OCI-LY3 (cell line): ENCODE data around the gene L3MBTL1.

Experiments
- H2AFZ ChIP-seq: fragments of 200-600, 300-600 bp; shearing (Covaris generic); 2 replicates; pipeline ENCODE4 v1.6.0; 2014; ENCODE audit warnings: antibody characterized with exemption, low read depth, low read length
- H3K27ac ChIP-seq: fragments of 200-600, 300-600 bp; sonication (generic); 2 replicates; pipeline ENCODE4 v1.5.1; 2014; ENCODE audit warnings: mild to moderate bottlenecking, low read length, moderate library complexity, mixed read lengths
- H3K27me3 ChIP-seq: fragments of 200-600, 300-600 bp; sonication (generic); 2 replicates; pipeline ENCODE4 v1.6.1; 2014; ENCODE audit warnings: low read depth, low read length, mixed read lengths
- H3K36me3 ChIP-seq: fragments of 200-600, 300-600 bp; sonication (generic); replicated peaks from 2 replicates; pipeline ENCODE3; 2014; ENCODE audit warnings: low read depth, low read length, mixed read lengths
- H3K4me1 ChIP-seq: fragments of 300-600, 200-600 bp; sonication (generic); 2 replicates; pipeline ENCODE4 v1.6.1; 2014; ENCODE audit warnings: low read length, mixed read lengths
- H3K4me2 ChIP-seq: fragments of 200-600, 300-600 bp; sonication (generic); 2 replicates; pipeline ENCODE4 v1.6.1; 2014; ENCODE audit warnings: low read length, mixed read lengths
- H3K4me3 ChIP-seq: fragments of 300-600, 200-600 bp; sonication (generic); 2 replicates; pipeline ENCODE4 v1.5.1; 2014; ENCODE audit warnings: antibody characterized with exemption, mild to moderate bottlenecking, low read length, moderate library complexity
- H3K79me2 ChIP-seq: fragments of 300-600, 200-600 bp; shearing (Covaris generic); 2 replicates; pipeline ENCODE4 v1.6.1; 2014; ENCODE audit warnings: mild to moderate bottlenecking, low read length, mixed read lengths
- H3K9ac ChIP-seq: fragments of 300-600, 200-600 bp; shearing (Covaris generic); 2 replicates; pipeline ENCODE4 v1.6.0; 2014; ENCODE audit warnings: mild to moderate bottlenecking, low read length, moderate library complexity
- H3K9me3 ChIP-seq: fragments of 200-600, 300-600 bp; shearing (Covaris generic); 2 replicates; pipeline ENCODE4 v1.6.1; 2014; ENCODE audit warnings: low read length, mixed read lengths; ENCODE audit not compliant: insufficient read depth
- H4K20me1 ChIP-seq: fragments of 200-600, 300-600 bp; sonication (generic); 2 replicates; pipeline ENCODE4 v1.6.1; 2016; ENCODE audit warnings: low read length, mixed read lengths; ENCODE audit not compliant: insufficient read depth
- EZH2phosphoT487 ChIP-seq: fragments of 200-600 bp; shearing (Covaris generic); IDR thresholded peaks from 2 replicates; pipeline ENCODE4 v1.6.1; 2018; ENCODE audit warnings: antibody characterized with exemption, mixed run types, low read depth
- TF ChIP-seq, protein P1 (sequence below): fragments of 200-600, 300-600 bp; sonication (generic); IDR thresholded peaks from 2 replicates; pipeline ENCODE4 v1.5.1; 2014; ENCODE audit warnings: antibody characterized with exemption, low read length, low read depth

L3MBTL1 gene

DNA sequence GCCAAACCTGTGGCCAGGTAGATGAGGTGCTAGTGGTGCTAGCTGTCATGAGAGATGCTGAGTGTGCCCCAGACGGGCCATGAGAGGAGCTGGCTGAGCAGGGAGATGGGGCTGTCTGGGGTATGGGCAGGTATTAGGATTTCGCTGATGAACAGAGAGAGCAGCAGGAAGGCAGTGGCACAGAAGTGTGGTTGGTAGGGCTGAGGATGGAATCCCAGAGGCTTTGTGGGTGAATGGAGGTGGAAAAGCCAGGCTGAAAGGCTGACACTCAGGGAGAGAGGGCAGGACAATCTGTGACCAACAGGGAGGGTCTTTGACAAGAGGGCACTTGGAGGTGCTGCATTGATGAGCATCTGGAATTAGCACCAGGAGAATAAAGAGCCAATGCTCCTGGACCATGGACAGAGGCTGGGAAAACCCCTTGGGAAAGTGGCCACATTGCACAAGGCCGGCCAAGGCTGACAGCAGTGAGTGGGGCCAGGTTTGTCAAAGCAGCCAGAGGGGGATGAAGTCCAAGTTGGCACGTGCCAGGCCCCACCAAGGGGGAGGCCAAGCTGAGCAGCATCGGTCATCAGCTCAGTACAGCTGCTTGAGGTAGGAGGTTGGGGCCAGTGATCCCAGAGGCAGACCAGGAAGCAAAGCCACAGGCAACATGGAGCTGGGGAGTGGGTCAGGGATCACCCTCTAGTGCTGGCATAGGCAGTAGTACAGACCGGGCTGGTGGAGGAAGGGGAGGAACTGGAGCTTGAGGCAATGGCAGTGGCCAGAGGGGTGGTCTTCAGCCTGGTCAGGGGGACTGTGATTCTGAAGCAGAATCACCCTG is 31.6 kb downstream of the L3MBTL1 start:
- H3K4me1 ChIP-seq: peaks cover 4% of the 10 kb centered on the region; the same call in 1 of the 2 replicates
- no peak overlapping the region for H3K27ac ChIP-seq
- no peaks in the 10 kb centered on the region for H3K9me3 ChIP-seq
- H3K27me3 ChIP-seq: no peaks in the 10 kb centered on the region
- H3K9ac ChIP-seq: no peak overlapping the region
- no peaks in the 10 kb centered on the region for H3K36me3 ChIP-seq
- H4K20me1 ChIP-seq: no peaks in the 10 kb centered on the region
- no peaks in the 10 kb centered on the region for H3K79me2 ChIP-seq
- TF ChIP-seq, protein P1, sequence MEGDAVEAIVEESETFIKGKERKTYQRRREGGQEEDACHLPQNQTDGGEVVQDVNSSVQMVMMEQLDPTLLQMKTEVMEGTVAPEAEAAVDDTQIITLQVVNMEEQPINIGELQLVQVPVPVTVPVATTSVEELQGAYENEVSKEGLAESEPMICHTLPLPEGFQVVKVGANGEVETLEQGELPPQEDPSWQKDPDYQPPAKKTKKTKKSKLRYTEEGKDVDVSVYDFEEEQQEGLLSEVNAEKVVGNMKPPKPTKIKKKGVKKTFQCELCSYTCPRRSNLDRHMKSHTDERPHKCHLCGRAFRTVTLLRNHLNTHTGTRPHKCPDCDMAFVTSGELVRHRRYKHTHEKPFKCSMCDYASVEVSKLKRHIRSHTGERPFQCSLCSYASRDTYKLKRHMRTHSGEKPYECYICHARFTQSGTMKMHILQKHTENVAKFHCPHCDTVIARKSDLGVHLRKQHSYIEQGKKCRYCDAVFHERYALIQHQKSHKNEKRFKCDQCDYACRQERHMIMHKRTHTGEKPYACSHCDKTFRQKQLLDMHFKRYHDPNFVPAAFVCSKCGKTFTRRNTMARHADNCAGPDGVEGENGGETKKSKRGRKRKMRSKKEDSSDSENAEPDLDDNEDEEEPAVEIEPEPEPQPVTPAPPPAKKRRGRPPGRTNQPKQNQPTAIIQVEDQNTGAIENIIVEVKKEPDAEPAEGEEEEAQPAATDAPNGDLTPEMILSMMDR: no peak
- no peak for TF ChIP-seq EZH2phosphoT487
- H2AFZ ChIP-seq: no peak overlapping the region
- no peak overlapping the region for H3K4me3 ChIP-seq
- no peak overlapping the region for H3K4me2 ChIP-seq

DNA sequence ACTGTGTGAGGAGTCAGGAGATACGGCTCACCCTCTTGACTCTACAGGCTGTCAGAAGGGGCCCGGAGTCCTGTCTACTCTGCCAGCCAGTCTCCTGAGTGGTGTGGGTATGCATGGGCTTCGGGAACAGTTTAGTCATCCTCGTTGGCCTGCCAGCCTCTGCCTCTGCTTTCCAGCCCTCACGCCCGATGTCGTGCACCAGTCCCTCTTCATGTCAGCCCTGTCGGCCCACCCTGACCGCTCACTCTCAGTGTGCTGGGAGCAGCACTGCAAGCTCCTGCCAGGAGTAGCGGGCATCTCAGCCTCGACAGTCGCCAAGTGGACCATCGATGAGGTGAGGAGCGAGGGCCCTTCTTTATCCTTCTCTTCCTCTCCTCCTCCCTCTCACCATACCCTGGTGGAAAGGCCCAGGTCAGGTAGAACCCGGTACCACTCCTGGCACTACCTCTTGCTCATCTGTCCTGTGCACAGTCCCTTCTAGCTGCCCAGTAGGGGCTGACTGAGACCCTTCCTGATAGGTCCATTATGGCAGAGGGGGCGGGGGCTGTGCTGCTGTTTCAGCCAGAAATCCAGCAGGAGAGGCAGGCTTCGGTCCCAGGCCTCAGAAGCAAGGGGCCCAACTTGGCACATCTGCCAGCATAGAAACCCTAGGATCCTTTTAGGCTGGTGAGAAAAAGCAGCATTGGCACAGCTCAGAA is 32.6 kb downstream of the L3MBTL1 start:
- no peaks in the 10 kb centered on the region for H4K20me1 ChIP-seq
- no peak overlapping the region for H3K4me2 ChIP-seq
- H3K4me3 ChIP-seq: no peak overlapping the region
- H3K79me2 ChIP-seq: no peaks in the 10 kb centered on the region
- no peaks in the 10 kb centered on the region for H3K9me3 ChIP-seq
- no peaks in the 10 kb centered on the region for H3K36me3 ChIP-seq
- TF ChIP-seq, protein P1: no peak
- no peak for TF ChIP-seq EZH2phosphoT487
- no peak overlapping the region for H3K27ac ChIP-seq
- no peak overlapping the region for H2AFZ ChIP-seq
- H3K27me3 ChIP-seq: no peaks in the 10 kb centered on the region
- H3K9ac ChIP-seq: no peak overlapping the region
- H3K4me1 ChIP-seq: peaks cover 4% of the 10 kb centered on the region; the same call in 1 of the 2 replicates

DNA sequence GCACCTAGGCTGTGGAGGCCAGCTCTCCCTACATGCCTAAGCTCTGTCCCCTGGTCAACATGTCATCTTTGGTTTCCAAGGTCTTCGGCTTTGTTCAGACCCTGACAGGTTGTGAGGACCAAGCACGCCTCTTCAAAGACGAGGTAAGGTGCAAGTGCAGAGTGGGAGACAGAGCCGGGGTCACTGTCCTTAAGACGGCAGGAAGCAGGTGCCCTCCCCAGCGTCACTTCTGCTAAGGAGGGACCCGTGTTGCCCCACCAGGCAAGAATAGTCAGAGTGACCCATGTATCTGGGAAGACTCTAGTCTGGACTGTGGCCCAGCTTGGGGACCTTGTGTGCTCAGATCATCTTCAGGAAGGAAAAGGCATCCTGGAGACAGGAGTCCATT is 33.2 kb downstream of the L3MBTL1 start:
- Histone ChIP-seq H3K79me2 (no peaks in the 10 kb centered on the region), H3K9ac (no peak overlapping the region), H2AFZ (no peak overlapping the region), H3K9me3 (no peaks in the 10 kb centered on the region), H4K20me1 (no peaks in the 10 kb centered on the region), H3K4me3 (no peak overlapping the region), H3K36me3 (no peaks in the 10 kb centered on the region), H3K4me1 (peaks cover 4% of the 10 kb centered on the region; the same call in 1 of the 2 replicates), H3K4me2 (no peak overlapping the region), H3K27me3 (no peaks in the 10 kb centered on the region), H3K27ac (no peak overlapping the region)
- TF ChIP-seq, protein P1: no peak
- no peak for TF ChIP-seq EZH2phosphoT487

DNA sequence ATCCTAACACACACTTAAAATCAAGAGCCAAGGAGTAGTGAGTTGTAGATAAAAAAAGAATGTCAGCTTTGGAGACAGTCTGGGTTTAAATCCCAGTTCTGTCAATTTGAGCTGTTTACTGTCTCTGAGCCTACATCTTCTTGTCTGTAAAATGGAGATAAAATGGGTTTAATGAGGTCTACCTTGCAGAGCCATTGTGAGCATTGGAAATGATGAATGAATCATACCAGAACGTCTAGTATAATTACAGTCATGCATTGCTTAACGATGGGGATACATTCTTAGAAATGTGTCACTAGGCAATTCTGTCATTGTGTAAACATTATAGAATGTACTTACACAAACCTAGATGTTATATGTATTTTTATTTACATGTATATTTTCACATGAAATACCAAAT is 33.7 kb downstream of the L3MBTL1 start:
- Histone ChIP-seq H3K27ac (no peak overlapping the region), H3K9me3 (no peaks in the 10 kb centered on the region), H3K27me3 (no peaks in the 10 kb centered on the region), H3K4me1 (peaks cover 4% of the 10 kb centered on the region; the same call in 1 of the 2 replicates), H4K20me1 (no peaks in the 10 kb centered on the region), H3K36me3 (no peaks in the 10 kb centered on the region), H2AFZ (no peak overlapping the region), H3K9ac (no peak overlapping the region), H3K79me2 (no peaks in the 10 kb centered on the region), H3K4me3 (no peak overlapping the region), H3K4me2 (no peak overlapping the region)
- TF ChIP-seq, protein P1: no peak
- no peak for TF ChIP-seq EZH2phosphoT487
